Vagina (tissue), 2 donors: ENCODE measurements around the gene XKR7. TPM values are rescaled to one million over a fixed set of nuclear protein-coding genes. Genes with fewer than 3 reads are reported as not detected.

Experiments used
- DNase-seq, 2 donors: peaks; one replicate each; pipeline ENCODE4 v3.0.0-alpha.2; 2017; ENCODE audit errors: extremely low spot score in 2 of 2
- H3K27ac ChIP-seq: fragments of 200-600 bp; sonication (generic); one replicate; pipeline ENCODE4 v1.5.1; 2019
- H3K27me3 ChIP-seq: fragments of 200-600 bp; sonication (generic); one replicate; pipeline ENCODE4 v1.5.1; 2019
- H3K36me3 ChIP-seq, 2 donors: fragments of 200-600 bp; sonication (generic); one replicate each; pipeline ENCODE4 v1.5.1; 2017 to 2019
- H3K4me1 ChIP-seq: fragments of 200-600 bp; sonication (generic); one replicate; pipeline ENCODE4 v1.5.1; 2019
- H3K4me3 ChIP-seq, 2 donors: fragments of 200-600 bp; sonication (generic); 1 replicate in 1 of 2; 2 replicates in 1 of 2; pipeline ENCODE4 v1.5.1; 2016 to 2019
- H3K9me3 ChIP-seq: fragments of 200-600 bp; sonication (generic); one replicate; pipeline ENCODE4 v1.5.1; 2019
- POLR2A ChIP-seq, 2 donors: fragments of 450-650 bp; IDR thresholded peaks; one replicate each; pipeline ENCODE4 v1.6.1; 2017; ENCODE audit warnings: antibody characterized with exemption in 2 of 2, mild to moderate bottlenecking in 2 of 2, moderate library complexity in 2 of 2
- POLR2AphosphoS5 ChIP-seq, 2 donors: sonication (generic); formaldehyde crosslinking; IDR thresholded peaks; one replicate each; pipeline ENCODE4 v1.9.0; 2017; ENCODE audit warnings: antibody characterized with exemption in 2 of 2, mild to moderate bottlenecking in 2 of 2, low read depth in 1 of 2; ENCODE audit not compliant: insufficient read depth in 1 of 2
- intact Hi-C: fragments of 100-400 bp; cut with DNase I; formaldehyde crosslinking; loops from one replicate; pipeline ENCODE4 v1.15.1; 2023
- total RNA-seq: library from RNA; depleted of rRNA; stranded (reverse); fragments of >200 nt; gene quantifications from one replicate; pipeline ENCODE4 v1.2.3, GENCODE V29; 2016
- TF ChIP-seq, protein P1 (sequence below), 3 experiments: fragments of 450-650 bp in 2 of 3; fragments of 200-600 bp in 1 of 3; sonication (generic) in 1 of 3; IDR thresholded peaks; one replicate each; pipeline ENCODE4 v1.5.1; 2017 to 2019; ENCODE audit warnings: antibody characterized with exemption in 3 of 3, mild to moderate bottlenecking in 2 of 3, moderate library complexity in 2 of 3

Gene XKR7
- total RNA-seq, 1 donor from 2014 or later = not detected

DNA sequence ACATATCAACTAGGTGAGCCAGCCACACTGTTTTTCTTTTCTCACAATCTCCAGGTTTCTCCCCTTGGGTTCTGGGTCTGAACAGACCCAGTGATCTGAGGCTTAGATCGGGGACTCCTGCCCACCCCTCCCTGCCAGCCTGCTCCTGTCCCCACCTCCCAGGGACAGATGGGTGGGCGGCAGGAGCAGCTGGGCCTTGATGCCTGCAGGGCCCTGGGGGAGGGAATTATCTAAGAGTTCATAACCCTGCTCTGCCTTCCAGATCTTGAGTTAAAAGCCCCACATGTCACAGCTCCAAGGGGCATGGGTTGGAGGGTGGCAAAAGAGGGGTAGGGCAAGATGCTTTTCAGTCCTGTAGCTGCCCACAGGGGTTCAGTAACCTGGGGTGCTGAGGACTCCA, 5.2 kb upstream of the XKR7 start:
- no peaks in the 10 kb centered on the region for H3K36me3 ChIP-seq
- H3K27me3 ChIP-seq = no peaks in the 10 kb centered on the region
- no peaks in the 10 kb centered on the region for H3K9me3 ChIP-seq
- intact Hi-C loops = no loop called here
- TF ChIP-seq, protein P1, sequence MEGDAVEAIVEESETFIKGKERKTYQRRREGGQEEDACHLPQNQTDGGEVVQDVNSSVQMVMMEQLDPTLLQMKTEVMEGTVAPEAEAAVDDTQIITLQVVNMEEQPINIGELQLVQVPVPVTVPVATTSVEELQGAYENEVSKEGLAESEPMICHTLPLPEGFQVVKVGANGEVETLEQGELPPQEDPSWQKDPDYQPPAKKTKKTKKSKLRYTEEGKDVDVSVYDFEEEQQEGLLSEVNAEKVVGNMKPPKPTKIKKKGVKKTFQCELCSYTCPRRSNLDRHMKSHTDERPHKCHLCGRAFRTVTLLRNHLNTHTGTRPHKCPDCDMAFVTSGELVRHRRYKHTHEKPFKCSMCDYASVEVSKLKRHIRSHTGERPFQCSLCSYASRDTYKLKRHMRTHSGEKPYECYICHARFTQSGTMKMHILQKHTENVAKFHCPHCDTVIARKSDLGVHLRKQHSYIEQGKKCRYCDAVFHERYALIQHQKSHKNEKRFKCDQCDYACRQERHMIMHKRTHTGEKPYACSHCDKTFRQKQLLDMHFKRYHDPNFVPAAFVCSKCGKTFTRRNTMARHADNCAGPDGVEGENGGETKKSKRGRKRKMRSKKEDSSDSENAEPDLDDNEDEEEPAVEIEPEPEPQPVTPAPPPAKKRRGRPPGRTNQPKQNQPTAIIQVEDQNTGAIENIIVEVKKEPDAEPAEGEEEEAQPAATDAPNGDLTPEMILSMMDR (IDR thresholded peaks at IDR 0.05) = no peak
- TF ChIP-seq POLR2A (IDR thresholded peaks at IDR 0.05) = no peak
- TF ChIP-seq POLR2AphosphoS5 (IDR thresholded peaks at IDR 0.05; ENCODE audit: insufficient read depth in 1 of 2, low read depth in 1 of 2) = no peak
- no peak for DNase-seq
- H3K4me3 ChIP-seq = no peak overlapping the region
- no peak overlapping the region for H3K27ac ChIP-seq
- peaks cover 3% of the 10 kb centered on the region for H3K4me1 ChIP-seq

DNA sequence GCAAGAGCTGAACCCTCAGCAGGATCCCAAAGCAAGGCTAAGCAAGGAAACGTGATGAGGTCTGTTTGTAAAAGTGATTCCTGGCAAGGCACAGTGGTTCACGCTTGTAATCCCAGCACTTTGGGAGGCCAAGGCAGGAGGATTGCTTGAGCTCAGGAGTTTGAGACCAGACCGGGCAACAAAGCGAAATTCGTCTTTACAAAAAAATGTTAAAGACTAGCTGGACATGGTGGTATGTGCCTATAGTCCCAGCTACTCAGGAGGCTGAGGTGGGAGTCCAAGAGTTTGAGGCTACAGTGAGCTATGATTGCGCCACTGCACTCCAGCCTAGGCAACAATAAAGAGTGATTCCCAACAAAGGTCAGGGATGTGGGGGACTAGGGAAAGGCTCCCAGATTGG, 4.1 kb upstream of the XKR7 start:
- no peak for DNase-seq
- intact Hi-C loops = no loop called here
- H3K4me3 ChIP-seq = no peak overlapping the region
- TF ChIP-seq, protein P1 (IDR thresholded peaks at IDR 0.05) = no peak
- no peak for TF ChIP-seq POLR2AphosphoS5 (IDR thresholded peaks at IDR 0.05; ENCODE audit: insufficient read depth in 1 of 2, low read depth in 1 of 2)
- no peak for TF ChIP-seq POLR2A (IDR thresholded peaks at IDR 0.05)
- peaks cover 5% of the 10 kb centered on the region for H3K4me1 ChIP-seq
- H3K27ac ChIP-seq = no peak overlapping the region
- no peaks in the 10 kb centered on the region for H3K27me3 ChIP-seq
- H3K9me3 ChIP-seq = no peaks in the 10 kb centered on the region
- H3K36me3 ChIP-seq = no peaks in the 10 kb centered on the region

DNA sequence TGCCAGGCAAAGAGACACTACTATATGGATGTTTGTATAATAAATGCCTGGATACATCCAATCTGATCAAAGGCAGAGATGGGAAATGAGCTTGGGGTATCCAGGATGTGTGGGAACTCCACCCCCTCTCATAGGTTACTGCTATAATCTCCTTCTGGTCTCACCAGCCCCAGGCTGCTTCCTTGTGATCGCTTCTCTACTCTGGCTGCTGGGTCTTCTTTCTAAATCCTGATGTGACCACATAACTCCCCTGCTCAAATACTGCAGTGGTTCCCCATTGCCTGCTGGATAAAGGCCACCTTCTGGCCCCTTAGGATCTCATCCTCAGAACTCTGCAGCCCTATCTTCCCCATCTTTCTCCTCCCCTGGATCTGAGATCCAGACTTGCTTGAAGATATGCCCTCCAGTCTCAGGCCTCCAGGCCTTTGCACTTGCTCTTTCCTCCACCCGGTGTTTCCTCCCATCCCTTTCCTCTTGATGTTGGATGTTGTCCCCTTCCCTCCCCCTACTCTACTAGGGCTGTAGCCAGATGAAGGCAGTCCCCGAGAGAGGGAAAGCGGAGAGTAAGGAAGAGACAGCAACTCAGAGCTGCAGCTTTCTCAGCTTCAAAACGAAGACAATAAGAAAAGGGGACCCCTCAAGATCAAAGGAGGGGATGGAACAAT, 828 bp upstream of the XKR7 start:
- Histone ChIP-seq H3K4me1 (peaks cover 5% of the 10 kb centered on the region), H3K36me3 (no peaks in the 10 kb centered on the region), H3K9me3 (no peaks in the 10 kb centered on the region), H3K27me3 (no peaks in the 10 kb centered on the region), H3K4me3 (no peak overlapping the region), H3K27ac (no peak overlapping the region)
- DNase-seq = no peak
- TF ChIP-seq, protein P1 (IDR thresholded peaks at IDR 0.05) = no peak
- TF ChIP-seq POLR2A (IDR thresholded peaks at IDR 0.05) = no peak
- no peak for TF ChIP-seq POLR2AphosphoS5 (IDR thresholded peaks at IDR 0.05; ENCODE audit: insufficient read depth in 1 of 2, low read depth in 1 of 2)
- intact Hi-C loops = no loop called here

DNA sequence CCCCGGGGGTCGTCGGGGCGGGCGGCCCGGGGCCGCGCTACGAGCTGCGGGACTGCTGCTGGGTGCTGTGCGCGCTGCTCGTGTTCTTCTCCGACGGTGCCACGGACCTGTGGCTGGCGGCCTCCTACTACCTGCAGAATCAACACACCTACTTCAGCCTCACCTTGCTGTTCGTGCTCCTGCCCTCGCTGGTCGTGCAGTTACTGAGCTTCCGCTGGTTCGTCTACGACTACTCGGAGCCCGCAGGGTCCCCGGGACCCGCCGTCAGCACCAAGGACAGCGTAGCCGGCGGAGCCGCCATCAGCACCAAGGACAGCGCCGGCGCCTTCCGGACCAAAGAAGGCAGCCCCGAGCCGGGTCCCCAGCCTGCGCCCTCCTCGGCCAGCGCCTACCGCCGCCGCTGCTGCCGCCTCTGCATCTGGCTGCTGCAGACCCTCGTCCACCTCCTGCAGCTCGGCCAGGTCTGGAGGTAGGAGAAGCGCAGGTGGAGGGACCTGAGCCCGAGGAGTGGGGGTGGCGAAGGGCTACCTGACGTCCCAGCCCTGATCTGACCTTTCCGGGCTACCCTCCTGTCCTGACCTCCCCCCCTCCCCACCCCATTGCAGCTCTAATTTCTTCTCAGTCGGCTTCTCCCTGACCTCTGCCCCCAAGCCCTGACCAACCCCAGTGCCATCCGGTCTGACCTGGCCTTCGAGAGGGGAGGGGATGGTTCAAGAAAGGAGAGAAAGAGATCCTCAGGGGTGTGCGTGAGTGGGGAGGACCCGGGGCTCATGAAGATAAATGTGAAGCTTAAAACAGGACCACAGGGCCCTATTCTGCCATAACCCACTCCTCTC, 558 bp downstream of the XKR7 start:
- no peak overlapping the region for H3K4me3 ChIP-seq
- DNase-seq = no peak
- no peak overlapping the region for H3K27ac ChIP-seq
- H3K36me3 ChIP-seq = no peaks in the 10 kb centered on the region
- peaks cover 5% of the 10 kb centered on the region for H3K4me1 ChIP-seq
- TF ChIP-seq POLR2AphosphoS5 (IDR thresholded peaks at IDR 0.05; ENCODE audit: insufficient read depth in 1 of 2, low read depth in 1 of 2) (no peak), POLR2A (IDR thresholded peaks at IDR 0.05) (no peak)
- TF ChIP-seq, protein P1 (IDR thresholded peaks at IDR 0.05) = no peak
- H3K27me3 ChIP-seq = no peaks in the 10 kb centered on the region
- no peaks in the 10 kb centered on the region for H3K9me3 ChIP-seq
- intact Hi-C loops = no loop called here

DNA sequence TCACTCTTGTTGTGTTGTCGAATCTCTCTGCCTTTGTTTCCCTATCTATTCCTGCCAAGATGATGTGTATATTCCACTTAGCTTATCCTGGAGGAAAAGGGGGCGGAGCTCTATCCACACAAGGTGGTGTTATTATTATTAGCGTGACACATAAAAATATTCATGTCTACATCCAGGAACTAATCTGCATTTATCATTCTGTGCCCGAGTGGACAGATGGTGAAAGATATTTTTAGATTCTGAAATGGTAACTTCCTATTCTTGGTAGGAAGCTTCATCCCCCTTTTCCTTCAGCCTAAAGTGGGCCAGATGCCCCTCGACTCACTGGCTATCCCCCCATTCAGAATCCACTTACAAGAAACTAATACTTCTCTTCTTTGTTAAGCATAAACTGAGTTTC, 2.0 kb downstream of the XKR7 start:
- intact Hi-C loops = no loop called here
- Histone ChIP-seq H3K4me3 (no peak overlapping the region), H3K9me3 (no peaks in the 10 kb centered on the region), H3K36me3 (no peaks in the 10 kb centered on the region), H3K27me3 (no peaks in the 10 kb centered on the region), H3K4me1 (peaks cover 5% of the 10 kb centered on the region), H3K27ac (no peak overlapping the region)
- DNase-seq = no peak
- TF ChIP-seq POLR2A (IDR thresholded peaks at IDR 0.05) = no peak
- TF ChIP-seq, protein P1 (IDR thresholded peaks at IDR 0.05) = no peak
- TF ChIP-seq POLR2AphosphoS5 (IDR thresholded peaks at IDR 0.05; ENCODE audit: insufficient read depth in 1 of 2, low read depth in 1 of 2) = no peak
